EL (cell line): ENCODE results near the gene AMD1.
A peak's percentile ranks its signal among the peaks of the same experiment; 100 is the strongest.
"Not testable (repeated sequence)": the region's sequence is repeated elsewhere in the genome, so short reads cannot be mapped to it uniquely, and the experiment has no call there.

Experiments
- DNase-seq: peaks from one replicate; pipeline ENCODE4 v3.0.0-alpha.2; 2016

Gene AMD1

GRCh38 chr6:110878751-110879522 is 4.4 kb downstream of the AMD1 start:
- DNase-seq: peak; percentile 40

- DNase-seq: no peak
Observed at GRCh38 chr6:110880651-110881050, 6.1 kb downstream of the AMD1 start.

GRCh38 chr6:110881546-110882273 is 7.1 kb downstream of the AMD1 start:
- no peak for DNase-seq

GRCh38 chr6:110882274-110882619 is 7.7 kb downstream of the AMD1 start:
- DNase-seq: no peak

- DNase-seq: no peak
Observed at GRCh38 chr6:110882824-110883554, 8.4 kb downstream of the AMD1 start.

- DNase-seq: no peak
Observed at GRCh38 chr6:110884321-110884720, 9.7 kb downstream of the AMD1 start.

- DNase-seq: no peak
Observed at GRCh38 chr6:110885526-110885925, 10.9 kb downstream of the AMD1 start.

- no peak for DNase-seq
Observed at GRCh38 chr6:110886555-110887167, 12.1 kb downstream of the AMD1 start.

- DNase-seq: no peak
Observed at GRCh38 chr6:110890288-110890687, 15.7 kb downstream of the AMD1 start.

GRCh38 chr6:110895907-110896608 is 21.5 kb downstream of the AMD1 start:
- no peak for DNase-seq

- DNase-seq: peak; percentile 23
Observed at GRCh38 chr6:110897433-110897832, 22.8 kb downstream of the AMD1 start.

GRCh38 chr6:110898111-110898510 is 23.5 kb downstream of the AMD1 start:
- DNase-seq: no peak

GRCh38 chr6:110900028-110900598 is 25.5 kb downstream of the AMD1 start:
- no peak for DNase-seq

GRCh38 chr6:110901601-110902000 is 27.0 kb downstream of the AMD1 start:
- DNase-seq: not testable (repeated sequence)

GRCh38 chr6:110902091-110902490 is 27.5 kb downstream of the AMD1 start:
- DNase-seq: no peak

GRCh38 chr6:110906273-110906672 is 31.7 kb downstream of the AMD1 start:
- not testable (repeated sequence) for DNase-seq

- DNase-seq: no peak
Observed at GRCh38 chr6:110930781-110931180, 56.2 kb downstream of the AMD1 start.

- no peak for DNase-seq
Observed at GRCh38 chr6:110933912-110934311, 59.3 kb downstream of the AMD1 start.

GRCh38 chr6:110934381-110934898 is 59.9 kb downstream of the AMD1 start:
- DNase-seq: no peak

GRCh38 chr6:110935171-110935570 is 60.6 kb downstream of the AMD1 start:
- DNase-seq: no peak

- DNase-seq: no peak
Observed at GRCh38 chr6:110938171-110938570, 63.6 kb downstream of the AMD1 start.
